ENCODE results near the gene EPHA6.

- TF ChIP-seq CTCF (IDR thresholded peaks at IDR 0.05 in 4 of 5, conservative IDR thresholded peaks at IDR 0.05 in 1 of 5) (no peak), POLR2A (IDR thresholded peaks at IDR 0.05) (no peak)
Measured at GRCh38 chr3:97763586-97764406, 949.4 kb downstream of the EPHA6 start.

All from gastrocnemius medialis (tissue), 4 donors.